ENCODE results near the gene CLIC5.

Gene CLIC5

DNA sequence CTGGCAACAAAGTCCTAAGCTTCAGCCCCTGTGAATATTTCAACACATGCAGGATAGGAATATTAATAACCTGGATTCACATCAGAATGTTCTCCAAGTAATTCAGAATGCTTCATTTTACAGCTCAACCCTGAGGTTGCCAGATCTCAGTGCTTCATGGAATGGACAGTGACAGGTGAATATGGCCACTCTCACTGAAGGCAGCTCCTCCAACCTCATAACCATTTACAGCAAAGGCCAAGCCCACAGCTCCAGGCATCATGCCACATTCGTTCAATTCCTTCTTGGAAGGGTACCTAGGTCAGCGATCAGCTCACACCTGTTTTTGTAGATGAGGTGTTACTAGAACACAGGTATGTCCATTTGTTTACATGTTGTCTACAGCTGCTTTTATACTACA, 17.1 kb downstream of the CLIC5 start:
- H3K4me3 ChIP-seq (ENCODE audit: low read length) = no peak overlapping the region
- no peak for TF ChIP-seq ZNF274 (IDR thresholded peaks at IDR 0.05; ENCODE audit: low read depth, low read length)

DNA sequence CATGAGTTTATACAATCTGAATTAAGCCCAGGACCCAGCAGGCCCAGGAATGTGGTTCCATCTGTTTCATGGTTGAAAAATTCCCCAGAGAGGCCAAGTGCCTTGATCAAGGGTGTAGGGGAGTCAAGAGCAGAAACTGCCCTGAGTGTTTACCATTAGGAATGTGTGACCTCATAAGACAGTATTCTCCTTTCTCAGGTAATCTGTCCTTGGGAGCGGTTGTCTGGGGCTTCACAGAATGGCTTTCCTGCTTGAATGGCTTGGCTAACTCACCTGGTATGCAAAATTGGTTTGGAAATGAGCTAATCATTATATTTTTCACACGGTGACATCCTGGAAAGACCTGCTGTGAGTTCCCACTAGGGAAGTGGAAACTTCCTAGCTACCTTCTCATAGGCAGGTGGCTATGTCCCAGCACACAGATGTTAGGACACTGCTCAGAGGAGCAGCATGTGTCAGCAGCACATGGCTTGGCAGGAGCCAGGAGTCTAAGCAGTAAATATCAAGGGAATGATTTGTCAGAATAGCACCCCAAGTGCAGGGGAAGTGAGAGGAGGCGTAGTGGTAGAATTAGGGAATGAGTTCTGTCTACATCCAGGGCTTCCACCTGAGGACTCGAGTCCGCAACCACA, 17.7 kb downstream of the CLIC5 start:
- no peak overlapping the region for H3K4me3 ChIP-seq (ENCODE audit: low read length)
- no peak for TF ChIP-seq ZNF274 (IDR thresholded peaks at IDR 0.05; ENCODE audit: low read depth, low read length)

DNA sequence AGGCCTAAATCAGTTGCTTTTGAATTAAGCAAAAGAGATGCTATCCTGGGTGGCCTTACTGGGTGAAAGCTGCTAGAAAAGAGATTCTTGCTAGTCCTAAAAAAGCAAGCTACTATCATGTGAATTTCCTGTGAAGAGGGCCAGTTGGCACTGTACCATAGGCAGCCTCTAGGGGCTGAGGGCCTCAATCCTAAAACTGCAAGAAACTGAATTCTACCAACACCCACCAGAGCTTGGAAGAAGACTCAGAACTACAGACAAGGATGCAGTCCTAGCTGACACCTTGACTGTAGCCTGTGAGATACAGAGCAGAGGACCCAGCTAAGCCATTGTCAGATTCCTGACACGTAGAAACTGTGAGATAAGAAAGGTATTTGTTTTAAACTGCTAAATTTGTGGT, 24.5 kb downstream of the CLIC5 start:
- TF ChIP-seq ZNF274 (IDR thresholded peaks at IDR 0.05; ENCODE audit: low read depth, low read length) = no peak
- no peak overlapping the region for H3K4me3 ChIP-seq (ENCODE audit: low read length)

DNA sequence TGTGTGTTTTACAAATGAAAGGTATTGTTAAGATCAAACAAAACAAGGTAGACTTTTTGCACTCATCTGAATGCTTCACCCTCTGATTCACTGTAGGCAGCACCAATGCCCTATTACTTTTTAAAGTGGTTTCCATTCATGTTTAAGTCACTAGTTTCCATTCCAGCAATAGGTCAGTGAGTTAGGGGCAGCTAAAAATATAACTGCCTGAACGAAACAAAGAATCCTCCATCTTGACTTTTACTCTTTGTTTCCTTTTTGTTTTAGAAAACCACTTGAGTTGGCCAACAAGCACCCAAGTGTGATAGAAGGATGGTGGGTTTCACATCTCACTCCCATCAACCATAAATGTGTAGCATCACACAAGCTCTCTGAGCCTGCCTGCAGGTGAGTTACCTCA, 25.5 kb downstream of the CLIC5 start:
- TF ChIP-seq ZNF274 (IDR thresholded peaks at IDR 0.05; ENCODE audit: low read depth, low read length) = no peak
- no peak overlapping the region for H3K4me3 ChIP-seq (ENCODE audit: low read length)

DNA sequence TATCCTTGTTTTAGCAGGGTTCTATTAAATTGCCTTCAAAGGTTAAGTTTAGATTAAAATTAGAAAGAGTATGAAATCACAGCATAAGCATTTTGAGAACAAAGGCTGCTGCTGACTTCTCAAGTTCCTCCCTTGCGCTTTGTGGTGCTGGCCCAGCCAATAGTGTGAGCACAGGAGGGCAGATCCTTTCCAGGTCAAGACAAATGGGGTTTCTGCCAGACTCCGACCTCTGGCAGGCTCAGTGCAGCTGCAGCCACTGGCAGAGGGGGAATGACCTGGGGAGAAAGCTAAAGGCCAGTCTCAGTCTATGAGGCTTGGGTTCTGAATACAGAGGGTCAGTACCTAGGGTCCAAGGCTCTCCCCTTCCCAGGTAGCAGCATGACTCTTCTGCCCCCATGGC, 27.0 kb downstream of the CLIC5 start:
- no peak overlapping the region for H3K4me3 ChIP-seq (ENCODE audit: low read length)
- no peak for TF ChIP-seq ZNF274 (IDR thresholded peaks at IDR 0.05; ENCODE audit: low read depth, low read length)

DNA sequence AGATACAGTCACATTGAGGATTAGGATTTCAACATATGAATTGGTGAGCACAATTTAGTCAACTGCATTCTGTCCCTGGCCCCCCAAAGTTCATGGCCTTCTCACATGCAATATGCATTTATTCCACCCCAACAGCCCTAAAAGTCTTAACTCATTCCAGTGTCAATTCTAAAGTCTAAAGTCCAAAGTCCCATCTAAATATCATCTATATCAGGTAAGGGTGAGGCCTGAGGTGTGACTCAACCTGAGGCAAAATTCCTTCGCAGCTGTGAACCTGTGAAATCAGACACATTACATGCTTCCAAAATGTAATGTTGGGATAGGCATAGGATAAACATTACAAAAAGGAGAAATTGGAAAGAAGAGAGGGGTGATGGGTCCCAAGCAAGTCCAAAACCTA, 27.8 kb downstream of the CLIC5 start:
- TF ChIP-seq ZNF274 (IDR thresholded peaks at IDR 0.05; ENCODE audit: low read depth, low read length) = no peak
- no peak overlapping the region for H3K4me3 ChIP-seq (ENCODE audit: low read length)

DNA sequence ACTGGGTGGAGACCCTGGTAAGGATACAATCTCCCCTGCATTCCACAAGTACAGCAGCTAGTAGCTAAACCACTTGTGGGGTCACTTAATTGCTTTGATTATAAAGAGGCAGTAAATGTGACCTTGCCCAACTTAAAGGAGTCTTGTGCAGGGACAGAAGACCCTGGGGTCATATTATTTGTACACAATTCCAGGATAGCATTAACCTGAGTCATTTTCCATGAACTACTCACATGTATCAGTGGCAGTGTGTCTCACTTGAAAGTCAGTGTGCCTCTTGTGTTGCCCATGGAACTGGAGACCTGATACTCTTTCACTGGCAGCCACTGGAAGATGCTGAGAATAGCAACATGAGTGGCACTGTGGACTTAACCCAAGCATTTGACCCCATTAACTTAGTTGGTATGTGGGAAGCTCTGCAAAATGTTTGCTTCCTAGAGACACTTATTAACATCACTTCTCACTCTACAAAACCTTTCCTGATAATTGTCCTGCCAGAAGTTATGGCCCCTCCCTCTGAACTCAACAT, 28.9 kb downstream of the CLIC5 start:
- H3K4me3 ChIP-seq (ENCODE audit: low read length) = no peak overlapping the region
- no peak for TF ChIP-seq ZNF274 (IDR thresholded peaks at IDR 0.05; ENCODE audit: low read depth, low read length)

DNA sequence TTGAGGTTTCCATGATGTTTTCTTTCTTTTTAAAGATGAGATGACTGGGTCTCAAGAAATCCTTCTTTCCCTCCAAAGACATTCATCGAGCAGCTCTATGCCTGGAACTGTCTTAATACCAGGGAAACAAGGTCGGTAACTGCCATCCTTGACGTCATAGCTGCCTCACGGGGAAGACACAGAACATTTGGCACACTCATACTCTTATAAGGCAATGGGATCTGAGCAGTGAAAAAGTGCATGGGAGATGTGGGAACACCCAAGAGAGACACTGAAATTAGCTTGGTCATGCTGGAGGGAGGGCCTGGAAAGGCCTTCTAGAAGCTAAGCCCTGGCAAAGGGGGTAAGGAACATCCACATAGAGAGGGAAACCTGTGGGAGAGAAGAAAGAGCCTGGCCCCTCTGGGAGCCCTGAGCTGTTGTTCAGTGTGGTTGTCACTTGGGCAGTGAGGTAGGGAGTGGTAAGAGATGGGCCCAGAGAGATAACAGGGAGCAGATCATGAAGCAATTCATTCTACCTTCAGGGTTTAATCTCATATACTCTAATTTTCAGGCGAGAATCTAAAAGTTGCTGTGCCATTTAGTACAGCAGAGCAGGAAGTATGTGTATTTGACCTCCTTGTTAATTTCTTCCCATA, 30.8 kb downstream of the CLIC5 start:
- no peak for TF ChIP-seq ZNF274 (IDR thresholded peaks at IDR 0.05; ENCODE audit: low read depth, low read length)
- H3K4me3 ChIP-seq (ENCODE audit: low read length) = no peak overlapping the region

DNA sequence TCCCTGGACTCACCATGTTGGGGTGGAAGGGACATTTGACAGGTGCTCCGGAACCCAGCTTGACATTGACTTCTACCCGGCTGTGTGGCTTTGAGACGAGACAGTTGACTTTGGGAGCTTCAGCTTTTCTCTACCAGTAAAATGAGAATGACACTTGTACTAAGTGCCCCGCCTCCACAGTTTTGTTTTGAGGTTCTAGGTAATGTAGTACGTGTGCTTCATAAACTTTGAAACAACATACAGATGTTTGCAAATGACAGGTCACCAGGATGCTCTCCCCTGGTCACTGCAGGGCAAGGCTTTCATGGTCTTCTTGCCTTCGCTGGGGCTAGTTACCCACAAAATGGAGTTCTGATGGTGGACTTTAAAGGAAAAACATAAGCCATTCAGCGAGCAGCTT, 31.3 kb downstream of the CLIC5 start:
- TF ChIP-seq ZNF274 (IDR thresholded peaks at IDR 0.05; ENCODE audit: low read depth, low read length) = no peak
- H3K4me3 ChIP-seq (ENCODE audit: low read length) = no peak overlapping the region

DNA sequence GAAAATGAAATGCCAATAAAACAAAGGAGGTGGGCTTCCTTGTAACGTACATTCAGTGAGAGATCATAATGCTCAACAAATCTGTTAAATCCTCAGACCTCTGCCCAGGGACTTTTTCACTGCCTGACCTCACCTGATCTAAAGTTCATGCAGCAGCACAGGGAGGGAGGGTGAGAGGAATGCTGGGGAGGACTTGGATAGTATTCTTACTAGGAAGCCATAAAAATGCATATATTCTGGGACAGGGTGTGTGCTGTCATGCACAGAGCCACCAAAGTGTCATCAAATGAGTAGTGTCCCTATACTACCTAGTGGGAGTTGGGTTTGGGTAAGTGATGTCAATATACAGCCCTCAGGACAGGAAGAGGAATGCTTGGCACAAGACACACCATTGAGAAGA, 32.6 kb downstream of the CLIC5 start:
- TF ChIP-seq ZNF274 (IDR thresholded peaks at IDR 0.05; ENCODE audit: low read depth, low read length) = no peak
- H3K4me3 ChIP-seq (ENCODE audit: low read length) = no peak overlapping the region

DNA sequence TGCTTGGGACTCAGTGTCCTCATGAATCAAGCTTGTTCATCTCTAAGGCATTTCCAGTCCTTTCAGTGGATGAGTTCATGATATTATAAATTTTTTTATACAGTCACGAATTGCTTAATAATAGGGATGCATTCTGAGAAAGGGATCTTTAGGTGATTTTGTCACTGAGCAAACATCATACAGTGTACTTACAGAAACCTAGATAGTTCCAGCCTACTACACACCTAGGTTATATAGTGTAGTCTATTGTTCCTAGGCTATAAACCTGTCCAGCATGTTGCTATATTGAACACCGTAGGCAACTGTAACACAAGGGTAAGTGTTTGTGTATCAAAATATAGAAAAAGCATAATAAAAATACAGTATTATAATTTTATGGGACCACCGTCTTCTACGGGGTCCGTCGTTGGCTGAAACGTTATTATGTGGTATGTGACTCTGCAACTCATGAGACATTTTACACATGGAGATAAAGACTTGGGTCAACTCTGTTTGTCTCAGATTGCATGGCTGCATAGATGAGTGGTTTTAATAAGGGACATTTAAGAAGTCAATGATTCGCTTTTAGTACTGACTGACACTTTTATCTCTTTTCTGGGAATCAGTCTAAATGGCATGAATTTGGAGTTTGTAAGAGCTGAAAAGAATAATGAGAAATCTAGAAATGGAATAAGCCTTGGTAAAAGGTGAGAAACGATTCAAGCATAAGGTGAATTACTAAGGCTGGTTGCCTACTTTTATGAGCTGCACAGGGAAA, 33.2 kb downstream of the CLIC5 start:
- H3K4me3 ChIP-seq (ENCODE audit: low read length) = no peak overlapping the region
- TF ChIP-seq ZNF274 (IDR thresholded peaks at IDR 0.05; ENCODE audit: low read depth, low read length) = no peak

DNA sequence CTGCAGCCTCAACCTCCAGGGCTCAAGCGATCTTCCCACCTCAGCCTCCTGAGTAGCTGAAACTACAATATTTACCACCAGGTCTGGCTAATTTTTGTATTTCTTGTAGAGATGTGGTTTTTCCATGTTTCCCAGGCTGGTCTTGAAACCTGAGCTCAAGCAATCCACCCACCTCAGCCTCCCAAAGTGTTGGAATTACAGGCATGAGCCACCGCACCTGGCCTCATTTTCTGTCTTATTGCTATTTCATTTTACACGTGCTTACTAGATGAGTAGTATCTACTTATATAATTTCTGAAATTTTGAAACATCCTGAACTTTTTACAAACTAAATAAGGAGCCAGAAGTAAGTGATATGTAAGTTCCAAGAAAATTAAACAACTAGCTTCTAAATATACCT, 34.6 kb downstream of the CLIC5 start:
- H3K4me3 ChIP-seq (ENCODE audit: low read length) = no peak overlapping the region
- TF ChIP-seq ZNF274 (IDR thresholded peaks at IDR 0.05; ENCODE audit: low read depth, low read length) = no peak

DNA sequence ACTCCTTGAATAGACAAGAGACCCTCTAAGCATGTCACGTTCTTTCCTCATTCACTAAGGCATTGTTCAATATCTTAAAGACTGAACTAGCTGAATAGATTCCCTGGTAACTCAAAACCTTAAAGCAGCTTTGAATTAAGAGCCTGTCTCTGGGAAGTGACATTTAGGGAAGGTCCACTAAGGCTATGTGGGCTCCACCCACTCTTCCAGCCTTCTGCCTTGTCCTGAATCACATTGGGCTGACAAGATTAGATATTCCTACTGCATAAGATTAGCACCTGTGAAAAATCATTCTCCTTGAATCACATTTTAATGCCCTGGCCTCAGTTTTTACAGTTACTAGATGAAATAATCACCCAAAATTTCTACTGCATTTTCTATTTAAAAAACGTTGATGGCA, 36.3 kb downstream of the CLIC5 start:
- no peak overlapping the region for H3K4me3 ChIP-seq (ENCODE audit: low read length)
- no peak for TF ChIP-seq ZNF274 (IDR thresholded peaks at IDR 0.05; ENCODE audit: low read depth, low read length)

DNA sequence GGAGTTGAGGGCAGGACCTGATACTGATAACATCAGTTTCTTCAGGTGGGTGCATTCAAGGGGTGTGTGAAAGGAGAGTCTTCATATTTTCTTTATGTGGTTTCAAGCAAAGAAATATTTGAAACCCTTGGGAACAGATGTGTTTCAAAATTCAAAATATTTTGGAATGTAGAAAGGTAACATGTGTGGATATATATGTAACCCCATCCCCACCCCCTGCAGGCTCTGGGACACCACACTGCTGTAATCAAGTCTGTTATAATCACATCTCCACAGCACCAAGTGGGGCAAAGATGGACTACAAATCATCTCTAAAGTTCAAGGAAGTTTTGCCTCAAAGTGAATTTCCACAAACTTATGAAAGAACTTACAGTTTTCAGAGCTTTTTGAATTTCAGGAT, 41.1 kb downstream of the CLIC5 start:
- TF ChIP-seq ZNF274 (IDR thresholded peaks at IDR 0.05; ENCODE audit: low read depth, low read length) = no peak
- H3K4me3 ChIP-seq (ENCODE audit: low read length) = no peak overlapping the region
